GM10847 (cell line): ENCODE measurements around the gene TCL1A.
A peak's percentile ranks its signal among the peaks of the same experiment; 100 is the strongest.

Experiments
- POLR2A ChIP-seq: IDR thresholded peaks from 2 replicates; pipeline ENCODE4 v1.6.1; 2011; ENCODE audit not compliant: insufficient read length; ENCODE audit errors: extremely low read depth

Gene TCL1A

GRCh38 chr14:95713596-95714371, at the start of gene TCL1A:
Gene TCL1A (minus strand): TSS chr14:95714125. CDS start chr14:95714066, 59 bp downstream.
- peak; percentile 98 for TF ChIP-seq POLR2A

GRCh38 chr14:95761436-95761835, 47.5 kb upstream of the TCL1A start:
- TF ChIP-seq POLR2A: no peak

GRCh38 chr14:95760596-95760995, 46.7 kb upstream of the TCL1A start:
- TF ChIP-seq POLR2A: no peak

GRCh38 chr14:95759941-95760340, 46.0 kb upstream of the TCL1A start:
- TF ChIP-seq POLR2A: no peak

GRCh38 chr14:95758331-95758730, 44.4 kb upstream of the TCL1A start:
- TF ChIP-seq POLR2A: no peak

- TF ChIP-seq POLR2A: no peak
Observed at GRCh38 chr14:95756751-95757150, 42.8 kb upstream of the TCL1A start.

- no peak for TF ChIP-seq POLR2A
Observed at GRCh38 chr14:95756127-95756526, 42.2 kb upstream of the TCL1A start.

- TF ChIP-seq POLR2A: no peak
Observed at GRCh38 chr14:95741781-95742180, 27.9 kb upstream of the TCL1A start.

- no peak for TF ChIP-seq POLR2A
Observed at GRCh38 chr14:95741038-95741490, 27.1 kb upstream of the TCL1A start.

GRCh38 chr14:95739356-95739755, 25.4 kb upstream of the TCL1A start:
- TF ChIP-seq POLR2A: no peak

GRCh38 chr14:95733212-95733611, 19.3 kb upstream of the TCL1A start:
- TF ChIP-seq POLR2A: no peak

- no peak for TF ChIP-seq POLR2A
Observed at GRCh38 chr14:95730126-95730525, 16.2 kb upstream of the TCL1A start.

GRCh38 chr14:95727056-95727700, 13.3 kb upstream of the TCL1A start:
- TF ChIP-seq POLR2A: no peak

GRCh38 chr14:95725685-95726336, 11.9 kb upstream of the TCL1A start:
- no peak for TF ChIP-seq POLR2A

- no peak for TF ChIP-seq POLR2A
Observed at GRCh38 chr14:95722525-95723190, 8.7 kb upstream of the TCL1A start.

- no peak for TF ChIP-seq POLR2A
Observed at GRCh38 chr14:95712398-95712797, 1.5 kb downstream of the TCL1A start.
